HUES64 (cell line): Measurements from ENCODE around the gene GNLY.
"Not testable (repeated sequence)": the region's sequence is repeated elsewhere in the genome, so short reads cannot be mapped to it uniquely, and the experiment has no call there.

Experiments used
- H3K27ac ChIP-seq: 2 replicates; pipeline ENCODE4 v1.7.0; 2013; ENCODE audit warnings: low read depth, low read length, inconsistent platforms
- H3K27me3 ChIP-seq: 2 replicates; pipeline ENCODE4 v1.6.1; 2013; ENCODE audit warnings: mild to moderate bottlenecking, low read length; ENCODE audit not compliant: insufficient read depth
- H3K36me3 ChIP-seq: 2 replicates; pipeline ENCODE4 v1.6.1; 2013; ENCODE audit warnings: mild to moderate bottlenecking, low read length; ENCODE audit not compliant: insufficient read depth
- H3K4me1 ChIP-seq: 2 replicates; pipeline ENCODE4 v1.6.1; 2013; ENCODE audit warnings: mild to moderate bottlenecking, low read length, moderate library complexity; ENCODE audit not compliant: insufficient read depth
- H3K4me3 ChIP-seq: 2 replicates; pipeline ENCODE4 v1.5.1; 2013; ENCODE audit warnings: mild to moderate bottlenecking, low read length, moderate library complexity
- H3K9ac ChIP-seq: 2 replicates; pipeline ENCODE4 v1.6.1; 2013; ENCODE audit warnings: mild to moderate bottlenecking, low read depth, low read length
- H3K9me3 ChIP-seq: 2 replicates; pipeline ENCODE4 v1.6.1; 2013; ENCODE audit warnings: low read depth, low read length; ENCODE audit not compliant: insufficient read depth
- WGBS: fragments of 150-250, 120-280 bp; methylation state at CpG from one replicate; pipeline ENCODE4 v1.1.7; 2013; ENCODE audit warnings: missing lambda C conversion rate; 5-methylcytosine and 5-hydroxymethylcytosine counted together

GNLY gene

DNA sequence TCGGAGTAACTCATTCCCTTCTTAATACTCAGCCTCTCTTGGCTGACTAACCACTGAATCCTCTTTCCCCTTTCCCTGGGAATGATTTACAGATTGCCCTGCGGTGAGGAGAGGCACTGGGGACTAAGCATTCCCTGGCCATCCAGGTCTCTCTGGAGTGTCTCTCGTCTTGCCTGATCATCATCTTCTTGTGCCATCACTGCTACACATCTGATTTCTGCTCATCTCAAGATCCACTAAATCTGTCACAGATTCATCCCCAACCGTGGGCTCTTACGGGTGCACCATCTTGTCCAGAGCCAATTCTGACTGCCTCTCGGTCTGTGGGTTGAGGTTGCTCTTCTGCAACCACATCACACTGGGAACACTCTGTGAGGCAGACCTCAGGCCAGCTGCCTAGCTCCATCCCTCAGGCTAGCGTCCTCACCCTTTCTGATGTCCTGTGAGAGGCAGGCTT lies 38.2 kb upstream of the GNLY start:
- Histone ChIP-seq H3K9me3 (no peaks in the 10 kb centered on the region), H3K4me3 (no peak overlapping the region), H3K9ac (no peak overlapping the region), H3K4me1 (no peaks in the 10 kb centered on the region), H3K36me3 (peaks cover 45% of the 10 kb centered on the region), H3K27me3 (no peaks in the 10 kb centered on the region), H3K27ac (no peak overlapping the region)
- 94% methylated on average over 7 of the region's 7 CpGs for WGBS

DNA sequence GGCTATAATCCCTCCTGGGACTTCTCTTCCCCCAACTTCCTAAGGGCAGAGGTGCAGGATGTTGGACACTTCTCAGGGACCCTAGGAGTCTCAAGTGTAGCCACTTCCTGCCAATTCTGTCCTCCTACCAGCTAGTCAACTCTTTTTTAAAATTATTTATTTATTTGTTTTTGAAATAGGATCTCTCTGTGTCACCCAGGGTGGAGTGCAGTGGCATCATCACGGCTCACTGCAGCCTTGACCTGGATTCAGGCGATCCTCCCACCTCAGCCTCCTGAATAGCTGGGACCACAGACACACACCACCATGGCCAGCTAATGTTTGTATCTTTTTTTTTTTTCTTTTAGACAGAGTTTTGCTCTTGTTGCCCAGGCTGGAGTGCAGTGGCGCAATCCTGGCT lies 37.7 kb upstream of the GNLY start:
- 95% methylated on average over 3 of the region's 3 CpGs for WGBS
- Histone ChIP-seq H3K4me3 (no peak overlapping the region), H3K9ac (no peak overlapping the region), H3K36me3 (peaks cover 40% of the 10 kb centered on the region), H3K27ac (no peak overlapping the region), H3K27me3 (no peaks in the 10 kb centered on the region), H3K9me3 (no peaks in the 10 kb centered on the region), H3K4me1 (no peaks in the 10 kb centered on the region)

DNA sequence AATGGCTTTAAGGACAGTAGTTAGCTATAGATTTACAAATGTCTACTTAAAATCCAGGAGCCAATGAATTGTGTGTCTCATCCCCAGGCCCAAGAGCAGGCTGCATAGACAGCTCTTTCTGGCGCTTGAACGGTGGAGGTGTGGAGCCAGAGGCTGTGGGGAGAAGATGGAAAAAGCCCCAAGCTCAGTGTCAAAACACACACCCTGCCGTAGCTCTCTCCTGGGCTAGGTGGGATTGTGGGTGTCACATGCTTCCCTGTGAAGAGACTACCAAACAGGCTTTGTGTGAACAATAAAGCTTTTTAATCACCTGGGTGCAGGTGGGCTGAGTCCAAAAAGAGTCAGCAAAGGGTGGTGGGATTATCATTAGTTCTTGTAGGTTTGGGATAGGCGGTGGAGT lies 36.8 kb upstream of the GNLY start:
- H3K9me3 ChIP-seq = not testable (repeated sequence)
- WGBS = 95% methylated on average over 4 of the region's 4 CpGs

DNA sequence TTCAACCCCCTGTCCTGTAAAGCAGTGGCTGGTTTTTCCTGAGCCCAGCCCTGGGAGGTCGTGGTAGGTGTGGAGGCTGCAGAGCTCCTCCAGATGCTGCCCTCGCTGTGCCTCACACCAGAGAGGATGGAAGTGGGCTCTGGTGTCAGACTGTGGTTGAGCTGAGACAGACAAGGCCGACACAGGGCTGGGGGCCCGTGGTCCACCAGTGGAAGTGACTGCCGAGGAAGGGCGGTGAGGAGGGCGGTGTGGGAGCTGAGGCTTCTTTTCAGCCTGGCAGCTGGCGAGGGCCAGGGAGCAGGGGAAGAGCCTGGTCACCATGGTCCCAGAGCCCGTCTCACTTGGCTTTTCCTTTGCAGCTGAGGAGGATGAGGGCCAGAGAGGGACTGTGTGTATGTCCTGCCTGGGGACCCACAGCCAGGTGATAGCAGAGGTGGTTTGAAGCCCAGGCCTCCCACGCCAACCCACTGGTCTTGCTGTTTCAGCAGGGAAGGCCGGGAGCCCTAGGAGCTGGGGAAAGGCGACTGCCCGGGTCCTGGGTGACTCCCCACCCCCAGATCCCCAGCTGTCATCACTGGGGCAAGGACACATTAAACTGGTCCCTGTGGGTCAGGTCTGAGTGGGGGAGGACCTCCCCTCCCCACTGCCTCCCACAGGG lies 34.7 kb upstream of the GNLY start:
- peaks cover 20% of the 10 kb centered on the region for H3K36me3 ChIP-seq
- no peaks in the 10 kb centered on the region for H3K27me3 ChIP-seq
- no peak overlapping the region for H3K9ac ChIP-seq
- no peak overlapping the region for H3K4me3 ChIP-seq
- no peak overlapping the region for H3K27ac ChIP-seq
- no peaks in the 10 kb centered on the region for H3K4me1 ChIP-seq
- 97% methylated on average over 13 of the region's 13 CpGs for WGBS
- no peaks in the 10 kb centered on the region for H3K9me3 ChIP-seq

More for the DNA sequence above, 36.8 kb upstream of the GNLY start:
- H3K36me3 ChIP-seq = peaks cover 33% of the 10 kb centered on the region
- H3K27ac ChIP-seq, H3K27me3 ChIP-seq, H3K4me1 ChIP-seq, H3K9ac ChIP-seq, H3K4me3 ChIP-seq: not testable (repeated sequence)

DNA sequence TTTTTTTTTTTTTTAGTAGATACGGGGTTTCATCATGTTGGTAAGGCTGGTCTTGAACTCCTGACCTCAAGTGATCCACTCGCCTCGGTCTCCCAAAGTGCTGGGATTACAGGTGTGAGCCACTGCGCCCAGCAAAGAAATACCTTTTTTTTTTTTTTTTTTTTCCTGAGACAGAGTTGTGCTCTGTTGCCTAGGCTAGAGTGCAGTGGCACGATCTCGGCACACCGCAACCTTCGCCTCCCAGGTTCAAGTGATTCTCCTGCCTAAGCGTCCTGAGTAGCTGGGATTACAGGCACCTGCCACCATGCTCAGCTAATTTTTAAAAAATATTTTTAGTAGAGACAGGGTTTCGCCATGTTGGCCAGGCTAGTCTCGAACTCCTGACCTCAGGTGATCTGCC lies 33.9 kb upstream of the GNLY start:
- peaks cover 20% of the 10 kb centered on the region for H3K36me3 ChIP-seq
- WGBS = 97% methylated on average over 11 of the region's 11 CpGs
- H3K9me3 ChIP-seq, H3K4me1 ChIP-seq, H3K4me3 ChIP-seq, H3K27ac ChIP-seq, H3K9ac ChIP-seq, H3K27me3 ChIP-seq: not testable (repeated sequence)

DNA sequence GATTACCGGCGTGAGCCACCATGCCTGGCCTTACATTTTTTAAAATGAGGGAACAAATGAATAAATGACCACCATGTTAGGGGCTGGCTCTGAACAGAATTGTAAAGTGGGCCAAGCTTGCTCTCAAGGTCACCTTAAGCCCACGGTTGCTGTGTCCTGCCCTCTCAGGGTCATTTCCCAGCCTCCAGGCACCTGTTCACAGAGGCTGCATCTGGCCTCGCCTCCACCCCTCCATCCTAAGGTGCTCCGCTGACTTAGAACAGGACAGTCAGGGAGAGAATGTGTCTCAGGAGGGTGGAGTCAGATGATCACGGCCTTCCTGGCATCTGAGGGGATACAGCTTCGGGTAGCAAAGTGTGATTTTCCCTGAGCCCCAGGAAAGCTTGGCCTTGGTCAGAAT lies 33.4 kb upstream of the GNLY start:
- Histone ChIP-seq H3K27ac (no peak overlapping the region), H3K4me3 (no peak overlapping the region), H3K9me3 (no peaks in the 10 kb centered on the region), H3K4me1 (no peaks in the 10 kb centered on the region), H3K9ac (no peak overlapping the region), H3K27me3 (no peaks in the 10 kb centered on the region), H3K36me3 (peaks cover 20% of the 10 kb centered on the region)
- 87% methylated on average over 7 of the region's 7 CpGs for WGBS

DNA sequence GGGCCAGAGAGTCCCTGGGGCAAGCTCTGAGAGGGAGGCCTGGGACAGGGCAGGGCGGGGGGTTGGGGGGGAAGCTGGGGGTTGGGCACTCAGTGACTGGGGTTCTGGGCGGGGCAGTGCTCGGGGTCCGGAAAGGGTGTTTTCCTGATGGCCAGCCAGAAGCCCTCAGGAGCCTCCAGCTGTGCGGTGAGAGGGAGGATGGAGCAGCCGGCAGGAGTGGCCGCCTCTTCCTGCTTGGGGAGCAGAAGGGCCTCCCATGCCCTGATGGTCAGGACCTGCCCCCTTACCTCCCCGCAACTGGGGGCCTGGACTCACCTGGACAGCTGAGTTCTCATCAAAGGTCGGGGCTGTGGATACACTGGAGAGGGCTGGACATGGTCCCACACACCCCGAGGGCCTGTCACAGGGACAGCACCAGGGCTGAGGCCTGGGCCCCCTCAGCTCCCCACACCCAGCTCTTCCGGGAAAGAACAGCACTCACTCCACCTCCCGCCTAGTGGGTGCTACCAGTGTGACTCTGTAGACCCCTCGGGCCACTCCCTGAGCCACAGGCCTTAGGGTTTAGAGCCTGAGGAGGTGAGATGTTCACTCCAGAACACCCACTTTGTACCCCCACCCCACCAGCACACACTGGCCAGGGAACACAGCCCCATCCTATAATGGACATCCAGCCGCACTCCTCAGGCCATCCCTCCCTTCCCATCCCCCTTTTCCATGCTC lies 32.9 kb upstream of the GNLY start:
- no peaks in the 10 kb centered on the region for H3K9me3 ChIP-seq
- no peak overlapping the region for H3K4me3 ChIP-seq
- H3K27me3 ChIP-seq = no peaks in the 10 kb centered on the region
- H3K9ac ChIP-seq = no peak overlapping the region
- H3K4me1 ChIP-seq = no peaks in the 10 kb centered on the region
- no peak overlapping the region for H3K27ac ChIP-seq
- peaks cover 16% of the 10 kb centered on the region for H3K36me3 ChIP-seq
- WGBS = 85% methylated on average over 14 of the region's 14 CpGs

DNA sequence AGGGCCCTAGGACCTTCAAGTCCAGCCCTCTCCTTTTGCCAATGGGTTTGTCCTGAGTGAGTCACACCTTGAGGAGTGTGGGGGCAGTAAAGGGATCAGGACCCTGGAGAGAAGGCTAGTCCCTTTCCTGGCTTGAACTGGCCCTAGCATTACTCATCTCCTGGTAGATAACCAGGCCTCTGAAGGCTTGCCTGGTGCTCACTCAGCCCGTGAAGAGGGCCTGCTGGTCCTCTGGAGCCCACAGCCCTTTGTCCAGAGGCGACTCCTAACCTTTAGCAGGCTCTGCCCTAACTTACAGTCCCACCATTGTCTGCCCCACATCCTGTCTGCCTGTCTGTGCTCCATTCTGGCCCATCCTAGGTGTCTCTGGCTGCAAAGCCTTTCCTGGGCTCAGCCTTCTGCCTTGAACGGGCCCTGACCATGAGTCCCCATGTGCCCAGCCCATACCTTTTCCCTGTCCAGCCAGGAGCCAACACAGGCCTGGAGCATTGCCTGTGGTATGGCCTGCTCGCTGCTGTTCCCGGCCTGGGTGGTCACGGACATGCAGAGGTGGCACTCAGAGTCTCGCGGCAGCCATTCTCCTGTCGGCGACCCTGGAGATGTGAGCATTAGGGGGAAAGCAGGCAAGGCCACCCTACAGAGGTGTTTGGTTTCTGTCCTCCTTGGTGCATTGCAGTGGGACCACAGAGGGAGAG lies 31.1 kb upstream of the GNLY start:
- 82% methylated on average over 10 of the region's 10 CpGs for WGBS
- Histone ChIP-seq H3K4me3 (no peak overlapping the region), H3K27ac (no peak overlapping the region), H3K4me1 (no peaks in the 10 kb centered on the region), H3K9ac (no peak overlapping the region), H3K9me3 (no peaks in the 10 kb centered on the region), H3K27me3 (no peaks in the 10 kb centered on the region), H3K36me3 (peaks cover 9% of the 10 kb centered on the region)

DNA sequence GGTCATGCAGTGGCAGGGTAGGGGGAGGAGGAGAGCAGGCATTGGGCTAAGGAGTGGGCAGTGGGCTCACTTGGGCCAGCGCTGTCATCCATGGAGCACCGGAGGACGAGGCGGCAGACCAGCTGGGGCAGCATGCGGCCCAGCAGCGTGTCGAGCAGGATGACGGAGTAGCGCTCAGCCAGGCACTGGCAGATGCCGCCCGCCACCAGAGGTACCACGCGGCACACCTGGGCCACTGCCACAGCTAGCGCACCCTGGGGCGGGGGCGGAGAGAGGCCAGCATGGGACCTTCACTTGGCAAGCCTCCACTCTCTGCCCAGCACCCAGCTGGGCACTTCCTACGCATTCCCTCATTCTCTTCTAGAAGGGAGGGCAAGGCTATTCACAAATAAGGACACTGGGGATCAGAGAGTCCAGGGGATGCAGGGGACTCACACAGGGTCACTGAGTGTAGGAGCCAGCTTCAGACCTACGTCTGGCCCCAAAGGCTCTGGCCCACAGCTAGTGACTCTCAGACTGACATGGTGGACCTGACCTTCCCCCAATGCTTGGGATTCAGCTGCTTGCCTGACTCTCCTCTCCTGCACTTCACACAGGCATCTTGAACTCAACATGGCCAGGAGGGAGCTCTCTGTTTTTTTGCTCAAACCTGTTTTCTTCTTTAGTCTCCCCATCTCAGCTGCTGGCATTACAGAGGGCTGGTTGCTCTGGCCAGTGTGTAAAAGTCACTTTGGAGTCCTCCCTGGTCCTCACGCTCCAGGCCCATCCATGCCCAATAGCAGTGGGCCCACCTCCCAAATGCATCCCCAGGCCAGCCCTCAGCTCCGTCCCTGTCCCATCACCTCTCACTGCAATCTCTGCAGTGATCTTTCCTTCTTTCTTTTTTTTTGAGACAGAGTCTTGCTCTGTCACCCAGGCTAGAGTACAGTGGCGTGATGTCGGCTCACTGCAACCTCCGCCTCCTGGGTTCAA lies 30.3 kb upstream of the GNLY start:
- no peaks in the 10 kb centered on the region for H3K4me1 ChIP-seq

DNA sequence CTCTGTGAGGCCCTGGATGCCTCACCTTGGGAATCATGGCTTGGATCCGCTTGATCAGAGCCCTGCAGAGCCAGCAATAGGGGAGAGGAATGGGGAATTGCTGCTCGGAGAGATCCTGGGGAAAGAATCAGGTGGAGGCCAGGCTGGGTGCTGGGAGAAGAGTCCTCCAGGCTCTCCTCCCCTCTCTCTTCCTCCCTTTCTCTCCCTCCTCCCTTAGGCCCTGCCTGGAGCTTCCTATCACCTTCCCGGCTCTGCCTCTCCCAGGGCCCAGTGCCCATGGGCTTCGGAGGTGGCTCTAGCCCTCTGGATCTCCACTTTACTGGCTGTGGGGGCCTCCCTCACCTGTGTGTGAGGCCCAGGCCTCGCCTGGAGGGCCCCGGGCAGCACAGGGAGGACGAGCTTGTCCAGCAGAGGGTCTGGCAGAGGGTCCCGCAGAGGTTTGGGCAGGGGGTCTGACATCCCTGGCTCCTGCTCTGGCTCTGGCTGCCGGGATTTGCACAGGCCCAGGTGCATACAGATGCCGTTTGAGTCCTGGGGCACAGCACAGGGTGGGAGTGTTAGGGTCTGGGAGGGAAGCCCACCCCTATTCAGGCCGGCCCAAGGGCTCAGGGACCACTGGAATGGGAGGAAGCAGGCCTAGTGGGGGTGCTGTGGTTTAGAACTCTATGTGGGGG lies 28.8 kb upstream of the GNLY start:
- H3K9me3 ChIP-seq = no peaks in the 10 kb centered on the region
- no peaks in the 10 kb centered on the region for H3K4me1 ChIP-seq
- 89% methylated on average over 11 of the region's 11 CpGs for WGBS
- H3K36me3 ChIP-seq = no peaks in the 10 kb centered on the region
- H3K27me3 ChIP-seq = no peaks in the 10 kb centered on the region
- no peak overlapping the region for H3K4me3 ChIP-seq
- H3K9ac ChIP-seq = no peak overlapping the region
- H3K27ac ChIP-seq = no peak overlapping the region

More for the DNA sequence above, 30.3 kb upstream of the GNLY start:
- H3K27ac ChIP-seq = no peak overlapping the region
- no peak overlapping the region for H3K4me3 ChIP-seq
- peaks cover 5% of the 10 kb centered on the region; the same call in 1 of the 2 replicates for H3K36me3 ChIP-seq
- no peaks in the 10 kb centered on the region for H3K27me3 ChIP-seq
- 95% methylated on average over 23 of the region's 23 CpGs for WGBS
- H3K9me3 ChIP-seq = no peaks in the 10 kb centered on the region
- no peak overlapping the region for H3K9ac ChIP-seq
